Liver (tissue), 9 donors: ENCODE results near the gene MAPK9. TPM values are rescaled to one million over a fixed set of nuclear protein-coding genes. Genes with fewer than 3 reads are reported as not detected.

ENCODE experiments used
- DNase-seq: peaks from one replicate; pipeline ENCODE4 v3.0.0-alpha.2; 2017; ENCODE audit warnings: low spot score
- H3K27ac ChIP-seq, 2 donors: one replicate each; pipeline ENCODE4 v1.7.0; 2013; ENCODE audit warnings: inconsistent platforms in 2 of 2, low read length in 2 of 2, control low read depth in 1 of 2, low read depth in 1 of 2, mild to moderate bottlenecking in 1 of 2
- H3K27me3 ChIP-seq, 4 donors: one replicate each; pipeline versions ENCODE4 v1.6.1 to v1.7.0; 2013; ENCODE audit warnings: low read length in 3 of 4, inconsistent platforms in 1 of 4, mild to moderate bottlenecking in 1 of 4, moderate library complexity in 1 of 4; ENCODE audit not compliant: control insufficient read depth in 4 of 4, insufficient read depth in 4 of 4
- H3K36me3 ChIP-seq, 4 donors: one replicate each; pipeline versions ENCODE4 v1.6.1 to v1.7.0; 2013; ENCODE audit warnings: low read length in 3 of 4, mild to moderate bottlenecking in 3 of 4, low read depth in 1 of 4, moderate library complexity in 1 of 4; ENCODE audit not compliant: control insufficient read depth in 4 of 4, insufficient read depth in 3 of 4
- H3K4me1 ChIP-seq, 4 donors: one replicate each; pipeline versions ENCODE4 v1.6.1 to v1.7.0; 2013; ENCODE audit warnings: low read length in 3 of 4, mild to moderate bottlenecking in 3 of 4, moderate library complexity in 1 of 4; ENCODE audit not compliant: control insufficient read depth in 4 of 4, insufficient read depth in 4 of 4
- H3K4me3 ChIP-seq, 3 donors: one replicate each; pipeline versions ENCODE4 v1.6.1 to v1.7.0; 2013; ENCODE audit warnings: low read length in 3 of 3, control low read depth in 1 of 3, low read depth in 1 of 3, mild to moderate bottlenecking in 1 of 3
- H3K9ac ChIP-seq, 2 donors: one replicate each; pipeline ENCODE4 v1.7.0; 2013; ENCODE audit warnings: low read length in 2 of 2, mild to moderate bottlenecking in 2 of 2, moderate library complexity in 2 of 2, control low read depth in 1 of 2, low read depth in 1 of 2
- H3K9me3 ChIP-seq, 4 donors: one replicate each; pipeline versions ENCODE4 v1.6.1 to v1.7.0; 2013; ENCODE audit warnings: low read length in 3 of 4; ENCODE audit not compliant: control insufficient read depth in 4 of 4
- EGR1 ChIP-seq, 2 donors: IDR thresholded peaks; 2 replicates each; pipeline ENCODE4 v1.6.1; 2016 to 2018; ENCODE audit warnings: antibody characterized with exemption in 2 of 2, low read depth in 2 of 2
- FOXA1 ChIP-seq: IDR thresholded peaks from 2 replicates; pipeline ENCODE4 v1.6.1; 2016; ENCODE audit warnings: antibody characterized with exemption
- HNF4A ChIP-seq, 2 donors: conservative IDR thresholded peaks; 2 replicates each; pipeline ENCODE4 v1.6.1; 2016; ENCODE audit warnings: antibody characterized with exemption in 2 of 2, mild to moderate bottlenecking in 2 of 2
- HNF4G ChIP-seq: IDR thresholded peaks from 2 replicates; pipeline ENCODE4 v1.6.1; 2016; ENCODE audit warnings: antibody characterized with exemption
- JUND ChIP-seq, 2 donors: IDR thresholded peaks; 2 replicates each; pipeline ENCODE4 v1.6.1; 2016; ENCODE audit warnings: antibody characterized with exemption in 2 of 2
- NR2F2 ChIP-seq: IDR thresholded peaks from 2 replicates; pipeline ENCODE4 v1.6.1; 2016; ENCODE audit warnings: antibody characterized with exemption
- RAD21 ChIP-seq, 2 donors: IDR thresholded peaks; 2 replicates each; pipeline ENCODE4 v1.6.1; 2016; ENCODE audit warnings: antibody characterized with exemption in 2 of 2, mild to moderate bottlenecking in 2 of 2
- RXRA ChIP-seq, 2 donors: IDR thresholded peaks; 2 replicates each; pipeline ENCODE4 v1.6.1; 2017 to 2018; ENCODE audit warnings: antibody characterized with exemption in 2 of 2, mild to moderate bottlenecking in 1 of 2
- SP1 ChIP-seq: IDR thresholded peaks from 2 replicates; pipeline ENCODE4 v1.6.1; 2018; ENCODE audit warnings: antibody characterized with exemption, mild to moderate bottlenecking
- TAF1 ChIP-seq: conservative IDR thresholded peaks from 2 replicates; pipeline ENCODE4 v1.6.1; 2016; ENCODE audit warnings: antibody characterized with exemption, mild to moderate bottlenecking
- YY1 ChIP-seq: IDR thresholded peaks from 2 replicates; pipeline ENCODE4 v1.6.1; 2016; ENCODE audit warnings: antibody characterized with exemption, mild to moderate bottlenecking
- WGBS: extraction: QIAGEN DNeasy Blood & Tissue Kit; methylation state at CpG from one replicate; pipeline ENCODE4 v1.1.7; 2013; 5-methylcytosine and 5-hydroxymethylcytosine counted together
- polyA plus RNA-seq, 2 donors: library from polyadenylated mRNA; stranded (reverse) in 1 of 2; unstranded in 1 of 2; fragments of 200-250 nt in 1 of 2; fragments of >200 nt in 1 of 2; fragmentation: Nextera tagmentation in 1 of 2; extraction: Ambion mirVana in 1 of 2; gene quantifications; one replicate each; pipeline versions ENCODE4 v1.2.1 to v1.2.3, GENCODE V29; 2013 to 2015
- total RNA-seq, 2 donors: library from RNA; depleted of rRNA; stranded (reverse); fragments of >200 nt; gene quantifications; one replicate each; pipeline ENCODE4 v1.2.3, GENCODE V29; 2014
- TF ChIP-seq, protein P1 (sequence below): IDR thresholded peaks from 2 replicates; pipeline ENCODE4 v1.6.1; 2016; ENCODE audit warnings: antibody characterized with exemption
- TF ChIP-seq, protein P2 (sequence below): IDR thresholded peaks from 2 replicates; pipeline ENCODE4 v1.6.1; 2016; ENCODE audit warnings: antibody characterized with exemption
- TF ChIP-seq, protein P3 (sequence below): IDR thresholded peaks from 2 replicates; pipeline ENCODE4 v1.6.1; 2016; ENCODE audit warnings: antibody characterized with exemption, mild to moderate bottlenecking
- TF ChIP-seq, protein P4 (sequence below): fragments of 150-350 bp; IDR thresholded peaks from 2 replicates; pipeline ENCODE4 v1.5.1; 2017; ENCODE audit warnings: improper control_type of control experiment, low read depth, low read length; ENCODE audit not compliant: missing input control
- donor health status: healthy.
- donor health status: healthy.
- donor health status: healthy.
- donor health status: healthy.
- donor health status: healthy.

Gene MAPK9
- total and polyA plus RNA-seq, 4 donors = 3.8 to 22.7 (median 12.8) TPM

DNA sequence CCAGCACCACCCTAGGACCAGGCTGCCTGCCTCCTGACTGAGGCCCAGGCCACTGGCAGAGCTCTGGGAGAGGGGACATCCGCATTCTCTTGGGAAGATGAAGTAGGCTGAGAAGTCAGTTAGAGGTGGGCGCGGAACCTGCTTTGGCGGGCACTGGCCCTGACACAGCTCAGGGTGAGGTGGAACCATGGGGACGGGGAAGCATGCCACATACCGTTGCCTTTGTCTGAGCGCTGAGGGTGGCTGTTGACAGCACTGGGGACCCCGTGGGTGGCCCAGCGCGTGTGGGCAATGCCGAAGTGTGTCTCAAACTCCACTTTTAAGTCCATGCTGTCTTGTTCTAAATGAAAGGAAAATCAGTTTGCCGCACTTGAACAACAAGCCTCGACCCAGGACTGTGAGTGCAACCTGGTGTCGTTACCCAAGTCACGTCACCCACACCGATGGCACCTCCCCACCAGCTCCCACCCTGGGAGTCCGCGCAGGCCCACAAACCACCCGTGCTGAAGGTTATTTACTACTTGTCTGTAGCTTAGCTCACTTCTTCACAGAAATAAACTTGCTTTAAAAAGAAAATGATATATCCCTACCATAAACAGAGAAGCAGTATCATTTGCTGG lies 43.8 kb upstream of the MAPK9 start:
- no peak for TF ChIP-seq YY1
- TF ChIP-seq NR2F2 = no peak
- TF ChIP-seq, protein P1, sequence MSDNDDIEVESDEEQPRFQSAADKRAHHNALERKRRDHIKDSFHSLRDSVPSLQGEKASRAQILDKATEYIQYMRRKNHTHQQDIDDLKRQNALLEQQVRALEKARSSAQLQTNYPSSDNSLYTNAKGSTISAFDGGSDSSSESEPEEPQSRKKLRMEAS = no peak
- no peak for TF ChIP-seq HNF4G
- TF ChIP-seq, protein P2, sequence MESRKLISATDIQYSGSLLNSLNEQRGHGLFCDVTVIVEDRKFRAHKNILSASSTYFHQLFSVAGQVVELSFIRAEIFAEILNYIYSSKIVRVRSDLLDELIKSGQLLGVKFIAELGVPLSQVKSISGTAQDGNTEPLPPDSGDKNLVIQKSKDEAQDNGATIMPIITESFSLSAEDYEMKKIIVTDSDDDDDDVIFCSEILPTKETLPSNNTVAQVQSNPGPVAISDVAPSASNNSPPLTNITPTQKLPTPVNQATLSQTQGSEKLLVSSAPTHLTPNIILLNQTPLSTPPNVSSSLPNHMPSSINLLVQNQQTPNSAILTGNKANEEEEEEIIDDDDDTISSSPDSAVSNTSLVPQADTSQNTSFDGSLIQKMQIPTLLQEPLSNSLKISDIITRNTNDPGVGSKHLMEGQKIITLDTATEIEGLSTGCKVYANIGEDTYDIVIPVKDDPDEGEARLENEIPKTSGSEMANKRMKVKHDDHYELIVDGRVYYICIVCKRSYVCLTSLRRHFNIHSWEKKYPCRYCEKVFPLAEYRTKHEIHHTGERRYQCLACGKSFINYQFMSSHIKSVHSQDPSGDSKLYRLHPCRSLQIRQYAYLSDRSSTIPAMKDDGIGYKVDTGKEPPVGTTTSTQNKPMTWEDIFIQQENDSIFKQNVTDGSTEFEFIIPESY = no peak
- TF ChIP-seq, protein P3, sequence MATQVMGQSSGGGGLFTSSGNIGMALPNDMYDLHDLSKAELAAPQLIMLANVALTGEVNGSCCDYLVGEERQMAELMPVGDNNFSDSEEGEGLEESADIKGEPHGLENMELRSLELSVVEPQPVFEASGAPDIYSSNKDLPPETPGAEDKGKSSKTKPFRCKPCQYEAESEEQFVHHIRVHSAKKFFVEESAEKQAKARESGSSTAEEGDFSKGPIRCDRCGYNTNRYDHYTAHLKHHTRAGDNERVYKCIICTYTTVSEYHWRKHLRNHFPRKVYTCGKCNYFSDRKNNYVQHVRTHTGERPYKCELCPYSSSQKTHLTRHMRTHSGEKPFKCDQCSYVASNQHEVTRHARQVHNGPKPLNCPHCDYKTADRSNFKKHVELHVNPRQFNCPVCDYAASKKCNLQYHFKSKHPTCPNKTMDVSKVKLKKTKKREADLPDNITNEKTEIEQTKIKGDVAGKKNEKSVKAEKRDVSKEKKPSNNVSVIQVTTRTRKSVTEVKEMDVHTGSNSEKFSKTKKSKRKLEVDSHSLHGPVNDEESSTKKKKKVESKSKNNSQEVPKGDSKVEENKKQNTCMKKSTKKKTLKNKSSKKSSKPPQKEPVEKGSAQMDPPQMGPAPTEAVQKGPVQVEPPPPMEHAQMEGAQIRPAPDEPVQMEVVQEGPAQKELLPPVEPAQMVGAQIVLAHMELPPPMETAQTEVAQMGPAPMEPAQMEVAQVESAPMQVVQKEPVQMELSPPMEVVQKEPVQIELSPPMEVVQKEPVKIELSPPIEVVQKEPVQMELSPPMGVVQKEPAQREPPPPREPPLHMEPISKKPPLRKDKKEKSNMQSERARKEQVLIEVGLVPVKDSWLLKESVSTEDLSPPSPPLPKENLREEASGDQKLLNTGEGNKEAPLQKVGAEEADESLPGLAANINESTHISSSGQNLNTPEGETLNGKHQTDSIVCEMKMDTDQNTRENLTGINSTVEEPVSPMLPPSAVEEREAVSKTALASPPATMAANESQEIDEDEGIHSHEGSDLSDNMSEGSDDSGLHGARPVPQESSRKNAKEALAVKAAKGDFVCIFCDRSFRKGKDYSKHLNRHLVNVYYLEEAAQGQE = no peak
- no peak for TF ChIP-seq JUND (IDR thresholded peaks at IDR 0.05)
- TF ChIP-seq RAD21 (IDR thresholded peaks at IDR 0.05) = no peak
- Histone ChIP-seq H3K36me3 (no peaks in the 10 kb centered on the region), H3K4me1 (no peaks in the 10 kb centered on the region), H3K27ac (no peak overlapping the region), H3K4me3 (no peak overlapping the region), H3K9ac (no peak overlapping the region), H3K27me3 (peaks cover 0 to 2% (median 0%) of the 10 kb centered on the region in 4 donors), H3K9me3 (no peaks in the 10 kb centered on the region)
- 92% methylated on average over 19 of the region's 19 CpGs for WGBS
- DNase-seq = no peak

DNA sequence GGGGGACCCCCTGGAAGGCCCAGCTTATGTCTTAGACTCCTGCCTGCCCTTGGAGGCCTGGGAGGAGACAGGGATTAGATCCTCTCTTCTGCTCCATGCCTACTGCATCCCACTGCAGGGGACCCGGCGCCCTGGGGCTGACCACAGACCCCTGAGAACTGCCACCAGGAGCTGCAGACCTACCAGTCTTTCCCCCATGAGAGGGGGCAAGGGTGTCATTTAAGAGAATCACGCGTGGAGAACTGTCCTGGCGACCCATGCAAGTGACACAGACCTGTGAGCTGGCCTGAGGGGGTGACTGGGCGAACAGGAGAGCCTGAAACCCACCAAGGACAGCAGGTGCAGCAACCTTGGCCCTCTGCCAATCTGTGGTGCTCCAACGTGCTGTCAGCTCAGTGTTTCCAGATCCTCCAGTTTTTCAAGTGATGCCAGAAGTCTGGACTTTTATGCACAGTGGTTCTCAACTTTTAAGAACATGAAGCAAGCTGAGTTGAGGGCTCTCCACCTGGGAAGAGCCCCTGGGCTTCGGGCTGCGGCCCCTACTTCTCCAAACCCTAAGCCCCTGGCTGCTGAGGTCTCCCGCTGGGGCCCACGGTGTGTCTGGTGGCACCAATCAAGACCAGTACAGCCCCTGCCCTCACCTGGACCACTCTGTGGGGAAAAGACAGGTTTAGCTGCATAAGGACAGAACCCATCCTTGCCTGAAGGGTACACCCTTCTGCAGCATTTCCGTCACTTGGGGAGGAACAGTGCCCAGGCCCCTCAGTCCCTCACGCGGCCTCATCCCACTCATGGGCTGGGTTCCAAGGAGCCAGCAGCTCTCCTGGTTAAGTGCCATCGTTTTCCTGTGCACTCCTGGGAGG lies 43.1 kb upstream of the MAPK9 start:
- Histone ChIP-seq H3K4me3 (no peak overlapping the region), H3K36me3 (no peaks in the 10 kb centered on the region), H3K4me1 (no peaks in the 10 kb centered on the region), H3K9ac (no peak overlapping the region), H3K27me3 (peaks cover 0 to 2% (median 0%) of the 10 kb centered on the region in 4 donors), H3K27ac (no peak overlapping the region), H3K9me3 (no peaks in the 10 kb centered on the region)
- TF ChIP-seq EGR1 (IDR thresholded peaks at IDR 0.05; ENCODE audit: low read depth in 2 of 2) (no peak), HNF4A (conservative IDR thresholded peaks at IDR 0.05) (no peak), FOXA1 (no peak), SP1 (no peak), RXRA (IDR thresholded peaks at IDR 0.05) (no peak), HNF4G (no peak), TAF1 (no peak), NR2F2 (no peak)
- TF ChIP-seq, protein P1 = no peak
- TF ChIP-seq, protein P2 = no peak
- TF ChIP-seq, protein P4, sequence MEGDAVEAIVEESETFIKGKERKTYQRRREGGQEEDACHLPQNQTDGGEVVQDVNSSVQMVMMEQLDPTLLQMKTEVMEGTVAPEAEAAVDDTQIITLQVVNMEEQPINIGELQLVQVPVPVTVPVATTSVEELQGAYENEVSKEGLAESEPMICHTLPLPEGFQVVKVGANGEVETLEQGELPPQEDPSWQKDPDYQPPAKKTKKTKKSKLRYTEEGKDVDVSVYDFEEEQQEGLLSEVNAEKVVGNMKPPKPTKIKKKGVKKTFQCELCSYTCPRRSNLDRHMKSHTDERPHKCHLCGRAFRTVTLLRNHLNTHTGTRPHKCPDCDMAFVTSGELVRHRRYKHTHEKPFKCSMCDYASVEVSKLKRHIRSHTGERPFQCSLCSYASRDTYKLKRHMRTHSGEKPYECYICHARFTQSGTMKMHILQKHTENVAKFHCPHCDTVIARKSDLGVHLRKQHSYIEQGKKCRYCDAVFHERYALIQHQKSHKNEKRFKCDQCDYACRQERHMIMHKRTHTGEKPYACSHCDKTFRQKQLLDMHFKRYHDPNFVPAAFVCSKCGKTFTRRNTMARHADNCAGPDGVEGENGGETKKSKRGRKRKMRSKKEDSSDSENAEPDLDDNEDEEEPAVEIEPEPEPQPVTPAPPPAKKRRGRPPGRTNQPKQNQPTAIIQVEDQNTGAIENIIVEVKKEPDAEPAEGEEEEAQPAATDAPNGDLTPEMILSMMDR = no peak
- WGBS = 82% methylated on average over 15 of the region's 15 CpGs
- DNase-seq = no peak
